HG03520 (cell line): ENCODE data around the gene CLSTN2.

ENCODE experiments used
- ATAC-seq: cut with Tn5 transposase; IDR thresholded peaks from one replicate; pipeline ENCODE4 v1.9.1; 2021; ENCODE audit warnings: mild to moderate bottlenecking, moderate library complexity; ENCODE audit not compliant: unreplicated experiment

Gene CLSTN2

DNA sequence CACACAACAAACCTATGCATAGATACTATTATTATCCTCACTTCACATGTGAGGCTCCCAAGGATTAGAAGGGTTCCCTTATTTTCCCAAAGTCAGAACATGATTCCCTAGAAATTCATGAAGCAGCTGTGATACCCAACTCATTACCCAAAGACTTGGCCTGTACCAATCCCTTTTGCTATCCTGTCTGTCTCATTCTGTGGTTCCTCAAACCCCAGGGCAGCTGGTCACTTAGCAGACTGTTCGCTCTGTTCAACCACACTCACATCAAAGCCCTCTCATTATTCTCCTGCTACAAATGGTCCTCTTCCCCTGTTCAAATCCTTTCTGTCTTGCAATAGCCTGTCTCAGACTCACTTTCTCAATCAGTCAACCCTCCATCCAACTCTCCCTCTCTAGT lies 588.6 kb downstream of the CLSTN2 start:
- ATAC-seq = no peak

- ATAC-seq = no peak
Measured at GRCh38 chr3:140527156-140527555, 592.2 kb downstream of the CLSTN2 start.

GRCh38 chr3:140529096-140529495 lies 594.1 kb downstream of the CLSTN2 start:
- no peak for ATAC-seq

DNA sequence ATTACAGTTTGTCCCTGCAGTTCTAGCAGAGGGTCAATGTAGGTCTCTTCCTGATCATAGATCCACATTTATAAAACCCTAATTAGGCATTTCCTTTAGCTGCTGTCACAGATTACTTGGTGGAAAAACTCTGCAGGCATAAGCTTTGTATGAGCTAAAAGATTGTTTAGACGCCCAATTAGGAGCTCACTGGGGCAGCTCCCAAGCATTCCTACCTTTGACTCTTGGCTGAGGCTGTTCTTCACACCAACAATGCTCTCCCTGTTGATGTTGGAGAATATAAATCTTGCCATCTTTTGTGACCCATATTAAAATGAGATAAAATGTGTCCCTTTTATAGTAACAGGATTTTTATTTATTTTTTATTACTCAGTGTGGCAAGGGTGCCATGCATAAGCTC lies 594.6 kb downstream of the CLSTN2 start:
- no peak for ATAC-seq

DNA sequence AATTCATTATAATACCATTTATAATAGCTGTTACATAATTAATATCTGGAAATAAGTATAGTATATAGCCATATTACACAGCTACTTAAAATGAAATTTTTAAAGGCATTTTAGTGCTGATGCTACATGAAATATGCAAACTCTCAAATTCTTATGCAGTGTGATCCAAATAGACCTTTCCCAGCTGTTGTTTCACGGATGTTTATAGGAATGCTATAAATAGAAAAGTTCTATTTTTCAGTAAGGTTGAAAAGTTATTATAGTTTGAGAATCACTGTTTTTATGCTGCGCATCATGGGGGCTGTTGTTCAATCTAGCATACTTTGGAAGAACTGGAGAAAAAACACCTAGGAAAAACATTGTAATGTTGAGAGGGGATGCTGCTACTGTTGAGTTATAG lies 595.1 kb downstream of the CLSTN2 start:
- no peak for ATAC-seq

DNA sequence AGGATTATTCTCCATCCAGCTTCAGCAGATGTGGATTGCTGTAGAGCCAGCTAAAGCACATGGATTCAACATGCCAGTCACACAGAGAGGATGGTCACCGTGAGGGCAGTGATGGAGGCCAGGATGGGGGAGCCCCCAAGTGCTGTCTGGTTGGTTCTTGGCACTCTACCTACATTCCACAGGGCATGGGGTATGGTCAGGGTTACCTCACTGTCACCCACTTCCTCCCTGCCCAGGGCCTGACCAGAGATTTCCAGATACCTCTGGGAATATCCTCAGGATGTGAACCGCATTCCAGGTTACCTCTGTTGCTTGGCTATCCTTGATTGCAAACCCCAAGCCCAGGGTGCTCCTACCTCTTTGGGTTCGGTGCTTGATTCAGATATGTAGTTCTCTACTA lies 595.6 kb downstream of the CLSTN2 start:
- ATAC-seq = no peak

DNA sequence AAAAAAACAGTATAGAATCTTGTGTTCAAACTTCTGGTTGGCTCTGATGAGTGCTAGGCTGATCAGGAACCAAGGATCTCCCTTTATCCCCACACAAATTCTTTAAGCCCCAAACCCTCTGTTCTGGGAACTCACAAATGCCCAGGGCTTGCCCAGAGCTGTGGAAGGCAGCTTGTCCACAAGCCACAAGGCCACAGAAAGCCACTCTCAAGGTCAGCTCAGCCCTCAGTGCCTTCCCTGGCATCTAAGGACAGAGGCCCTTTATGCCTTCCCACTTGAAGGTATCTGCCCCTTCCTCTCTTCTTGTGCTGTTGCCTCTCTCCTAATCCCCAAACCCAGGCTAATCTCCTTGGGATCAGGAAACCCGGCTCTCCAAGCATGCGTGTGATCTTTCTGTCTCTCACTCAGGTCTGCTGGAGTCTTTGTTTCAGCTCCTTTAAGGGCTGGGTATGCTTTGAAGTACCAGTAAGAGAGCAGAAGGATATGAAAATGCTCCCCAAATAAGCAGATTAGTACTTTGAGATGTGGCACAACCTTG lies 597.9 kb downstream of the CLSTN2 start:
- no peak for ATAC-seq

DNA sequence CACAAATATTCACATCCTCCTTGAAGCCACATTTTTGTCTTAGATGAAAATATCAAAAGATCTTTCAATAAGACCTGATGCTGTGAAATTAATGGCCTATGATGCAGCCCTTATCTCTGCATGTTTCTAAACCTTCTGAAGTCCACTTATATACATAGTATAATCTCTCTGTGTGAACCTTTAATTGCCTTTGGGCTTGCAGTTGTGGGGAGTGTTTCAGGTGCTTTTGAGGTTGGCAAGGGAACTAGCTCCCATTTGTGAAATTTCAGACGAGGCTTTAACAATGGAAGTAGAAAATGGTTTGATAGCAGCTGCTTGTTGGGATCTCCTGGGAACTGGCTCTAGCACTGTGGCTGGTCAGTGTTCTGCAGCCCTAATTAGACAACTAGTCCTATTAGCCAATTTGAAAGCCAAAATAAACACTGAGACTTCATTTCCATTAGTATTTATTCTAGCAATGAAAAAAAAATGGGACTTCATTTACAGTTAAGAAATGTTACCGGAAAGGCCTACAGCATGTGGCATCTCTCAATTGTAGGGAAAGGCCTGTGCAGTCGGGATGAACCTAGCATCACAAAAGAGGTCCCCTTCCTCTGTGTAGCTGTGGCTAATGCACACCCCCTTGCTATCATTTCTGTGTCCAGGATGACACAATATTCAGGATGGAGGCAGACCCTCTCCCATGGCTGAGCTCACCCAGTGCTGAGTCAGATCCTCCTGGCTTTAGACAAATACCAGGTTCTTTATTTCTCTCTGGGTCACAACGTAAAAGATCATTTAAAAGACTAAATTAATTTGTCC lies 602.1 kb downstream of the CLSTN2 start:
- no peak for ATAC-seq

DNA sequence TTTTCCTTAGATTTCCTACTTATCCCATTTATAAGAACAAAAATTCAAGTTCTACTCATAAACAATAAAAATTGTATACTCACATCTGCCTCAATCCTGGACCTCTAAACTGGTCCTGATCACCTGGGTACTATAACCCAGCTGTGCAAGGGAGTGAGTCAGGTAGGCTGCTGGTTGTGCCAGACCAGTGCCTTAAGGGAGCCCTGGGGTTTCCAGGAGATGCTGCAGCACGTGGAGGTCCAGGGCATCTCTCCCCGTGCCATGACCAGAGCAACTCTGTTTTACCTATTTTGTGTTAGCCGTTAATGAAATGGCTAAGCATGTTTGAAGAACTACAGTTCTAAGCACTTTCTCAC lies 602.7 kb downstream of the CLSTN2 start:
- ATAC-seq = no peak

- no peak for ATAC-seq
Measured at GRCh38 chr3:140540262-140540661, 605.3 kb downstream of the CLSTN2 start.

DNA sequence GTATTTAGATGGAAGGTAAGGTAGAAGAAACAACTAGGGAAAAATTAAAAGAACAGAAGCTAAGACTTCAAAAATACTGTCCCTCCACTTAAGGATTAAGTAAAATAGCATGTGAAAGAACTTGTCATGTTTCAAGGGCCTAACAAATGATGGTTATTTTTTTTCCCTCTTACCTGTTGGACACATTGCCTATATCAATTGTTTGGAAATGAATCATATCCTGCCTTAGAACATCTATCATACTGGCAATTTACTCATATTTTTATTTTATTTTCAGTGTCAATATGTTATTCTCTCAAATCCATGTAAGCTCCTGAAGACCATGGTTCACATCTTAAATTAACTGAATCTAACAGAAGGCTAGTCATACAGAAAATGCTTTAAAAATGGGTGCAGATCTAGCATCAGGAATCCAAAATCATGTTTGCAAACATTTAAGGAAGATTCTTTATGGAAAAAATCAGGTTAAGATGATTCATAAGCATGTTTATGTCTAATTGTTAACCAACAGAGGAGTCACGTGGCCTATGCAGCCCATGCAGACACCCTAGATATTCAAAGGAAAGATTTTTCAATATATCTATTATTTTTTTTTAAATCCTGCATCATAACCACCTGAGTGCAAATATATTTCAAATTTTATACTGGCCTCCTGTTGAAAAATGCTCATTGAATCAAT lies 607.1 kb downstream of the CLSTN2 start:
- ATAC-seq = no peak

DNA sequence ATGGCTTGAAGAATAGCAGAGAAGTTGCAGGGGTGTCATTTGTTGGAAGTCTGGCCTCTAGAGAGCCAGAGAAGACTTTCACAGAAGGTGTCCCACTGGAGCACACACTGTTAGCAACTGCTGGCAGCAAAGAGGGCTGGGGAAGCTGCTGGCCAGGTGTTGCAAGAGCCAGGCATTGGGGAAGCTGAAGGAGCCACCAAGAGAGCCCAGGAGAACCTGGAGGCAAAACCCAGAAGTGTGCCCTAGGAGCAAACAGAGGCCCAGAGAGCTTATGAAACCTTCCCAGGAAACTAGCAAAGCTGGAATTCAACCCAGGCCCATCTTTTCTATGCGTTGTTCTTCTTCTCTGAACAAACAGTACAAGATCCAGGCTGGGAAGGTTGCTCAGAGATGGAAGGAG lies 610.2 kb downstream of the CLSTN2 start:
- ATAC-seq = no peak

- ATAC-seq = no peak
Measured at GRCh38 chr3:140545756-140546155, 610.8 kb downstream of the CLSTN2 start.

- no peak for ATAC-seq
Measured at GRCh38 chr3:140546649-140547048, 611.7 kb downstream of the CLSTN2 start.

DNA sequence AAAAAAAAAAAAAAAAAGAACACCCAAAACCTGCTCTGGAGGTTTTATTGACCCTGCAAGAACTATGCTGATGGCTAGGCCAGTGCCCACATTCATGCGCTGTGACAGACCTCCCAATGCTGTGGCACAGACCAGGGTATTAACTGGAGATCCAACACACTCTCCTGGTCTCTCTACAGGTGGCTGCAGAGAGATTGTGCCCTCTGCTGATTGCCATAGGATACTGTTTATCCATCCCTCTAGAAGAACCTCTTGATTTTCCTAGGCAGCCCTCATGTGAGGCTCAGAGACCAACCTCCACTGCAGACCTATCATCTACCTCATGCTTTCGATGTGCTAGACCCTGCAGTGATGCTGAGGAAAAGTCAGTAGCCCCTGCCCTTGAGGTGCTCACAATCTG lies 617.4 kb downstream of the CLSTN2 start:
- ATAC-seq = no peak

- no peak for ATAC-seq
Measured at GRCh38 chr3:140552898-140553297, 617.9 kb downstream of the CLSTN2 start.

- no peak for ATAC-seq
Measured at GRCh38 chr3:140553591-140553990, 618.6 kb downstream of the CLSTN2 start.

- ATAC-seq = no peak
Measured at GRCh38 chr3:140555666-140556065, 620.7 kb downstream of the CLSTN2 start.

GRCh38 chr3:140557476-140557875 lies 622.5 kb downstream of the CLSTN2 start:
- ATAC-seq = no peak

GRCh38 chr3:140559546-140559945 lies 624.6 kb downstream of the CLSTN2 start:
- no peak for ATAC-seq

DNA sequence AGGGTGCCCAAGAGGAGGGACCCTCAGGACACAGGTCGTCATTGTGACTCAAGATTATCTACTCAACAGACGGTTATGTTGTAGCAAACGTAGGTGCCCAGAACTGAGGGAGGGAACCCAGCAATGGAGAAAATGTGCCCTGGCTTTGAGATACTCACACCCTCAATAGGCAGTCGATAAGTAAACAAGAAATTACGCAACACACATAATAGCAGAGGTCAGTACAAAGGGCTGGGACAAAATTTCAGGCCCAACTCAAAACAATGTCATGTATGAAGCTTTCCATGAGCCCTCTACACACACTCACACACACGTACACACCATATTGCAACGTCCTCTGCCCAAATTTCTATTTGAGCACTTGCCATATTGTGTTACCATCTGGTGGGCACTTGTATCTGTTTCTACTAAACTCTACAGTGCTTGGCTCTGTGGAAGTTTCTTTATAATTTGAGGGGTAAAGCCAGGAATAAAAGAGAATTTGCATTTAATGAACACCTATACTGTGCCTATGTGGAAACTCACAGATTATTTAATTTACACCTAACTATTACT lies 628.3 kb downstream of the CLSTN2 start:
- no peak for ATAC-seq

- ATAC-seq = no peak
Measured at GRCh38 chr3:140568131-140568530, 633.1 kb downstream of the CLSTN2 start.
